Neuronal stem cell (in vitro differentiated cells): ENCODE data around the gene ABCB1.

Experiments
- DNase-seq: peaks from one replicate; pipeline ENCODE4 v3.0.0-alpha.2; 2013; ENCODE audit warnings: low spot score
- H2AFZ ChIP-seq: one replicate; pipeline ENCODE4 v1.6.1; 2013; ENCODE audit warnings: mild to moderate bottlenecking, low read length, inconsistent platforms
- H2AK5ac ChIP-seq: 2 replicates; pipeline ENCODE4 v1.6.1; 2013; ENCODE audit warnings: low read depth, mild to moderate bottlenecking, inconsistent platforms, low read length, moderate library complexity, mixed read lengths
- H2BK120ac ChIP-seq: 2 replicates; pipeline ENCODE4 v1.6.1; 2013; ENCODE audit warnings: low read depth, mild to moderate bottlenecking, inconsistent platforms, low read length, moderate library complexity, mixed read lengths
- H2BK12ac ChIP-seq: one replicate; pipeline ENCODE4 v1.6.1; 2013; ENCODE audit warnings: low read length, inconsistent platforms
- H2BK15ac ChIP-seq: 2 replicates; pipeline ENCODE4 v1.6.1; 2013; ENCODE audit warnings: mild to moderate bottlenecking, low read length, inconsistent platforms, mixed read lengths
- H2BK5ac ChIP-seq: one replicate; pipeline ENCODE4 v1.6.1; 2013; ENCODE audit warnings: inconsistent platforms, mild to moderate bottlenecking, low read length, moderate library complexity
- H3K14ac ChIP-seq: one replicate; pipeline ENCODE4 v1.6.1; 2013; ENCODE audit warnings: low read length, inconsistent platforms
- H3K18ac ChIP-seq: 2 replicates; pipeline ENCODE4 v1.6.1; 2013; ENCODE audit warnings: low read length, inconsistent platforms
- H3K23ac ChIP-seq: 2 replicates; pipeline ENCODE4 v1.6.1; 2013; ENCODE audit warnings: low read depth, mild to moderate bottlenecking, mixed read lengths, low read length, inconsistent platforms; ENCODE audit not compliant: poor library complexity
- H3K27ac ChIP-seq: replicated peaks from 3 replicates; pipeline ENCODE4 v1.5.1; 2013; ENCODE audit warnings: low read length, inconsistent platforms
- H3K27me3 ChIP-seq, 3 experiments: 2 replicates each; pipeline ENCODE4 v1.6.1; 2013; ENCODE audit warnings: low read length in 3 of 3, mild to moderate bottlenecking in 2 of 3, inconsistent platforms in 1 of 3, low read depth in 1 of 3, mixed read lengths in 1 of 3, moderate library complexity in 1 of 3; ENCODE audit not compliant: control insufficient read depth in 3 of 3, insufficient read depth in 3 of 3
- H3K36me3 ChIP-seq, 2 donors: replicated peaks in 1 of 2; 2 replicates each; pipeline ENCODE4 v1.6.1; 2013; ENCODE audit warnings: low read length in 2 of 2; ENCODE audit not compliant: control insufficient read depth in 2 of 2, insufficient read depth in 2 of 2
- H3K4ac ChIP-seq: 2 replicates; pipeline ENCODE4 v1.6.1; 2013; ENCODE audit warnings: inconsistent platforms, mild to moderate bottlenecking, low read length, moderate library complexity
- H3K4me1 ChIP-seq, 2 donors: 1 replicate in 1 of 2; 2 replicates in 1 of 2; pipeline ENCODE4 v1.6.1; 2013; ENCODE audit warnings: low read length in 2 of 2, low read depth in 1 of 2; ENCODE audit not compliant: control insufficient read depth in 2 of 2, insufficient read depth in 1 of 2
- H3K4me2 ChIP-seq: one replicate; pipeline ENCODE4 v1.6.1; 2013; ENCODE audit warnings: mild to moderate bottlenecking, low read length, inconsistent platforms; ENCODE audit not compliant: insufficient read depth, poor library complexity, severe bottlenecking
- H3K4me3 ChIP-seq, 2 donors: 2 replicates each; pipeline ENCODE4 v1.5.1; 2013; ENCODE audit warnings: low read length in 2 of 2, mild to moderate bottlenecking in 2 of 2, inconsistent platforms in 1 of 2, moderate library complexity in 1 of 2
- H3K79me1 ChIP-seq: one replicate; pipeline ENCODE4 v1.6.1; 2013; ENCODE audit warnings: low read depth, mild to moderate bottlenecking, inconsistent platforms, low read length, moderate library complexity
- H3K9ac ChIP-seq: one replicate; pipeline ENCODE4 v1.6.1; 2013; ENCODE audit warnings: mild to moderate bottlenecking, low read depth, low read length, inconsistent platforms; ENCODE audit not compliant: poor library complexity
- H3K9me3 ChIP-seq, 2 donors: replicated peaks in 1 of 2; 2 replicates each; pipeline versions ENCODE3 to v1.6.1; 2013; ENCODE audit warnings: low read length in 2 of 2, mild to moderate bottlenecking in 2 of 2, inconsistent platforms in 1 of 2, low read depth in 1 of 2, mixed read lengths in 1 of 2, moderate library complexity in 1 of 2; ENCODE audit not compliant: control insufficient read depth in 2 of 2, insufficient read depth in 1 of 2
- H4K8ac ChIP-seq: one replicate; pipeline ENCODE4 v1.6.1; 2013; ENCODE audit warnings: low read depth, mild to moderate bottlenecking, inconsistent platforms, low read length, moderate library complexity
- H4K91ac ChIP-seq: one replicate; pipeline ENCODE4 v1.6.1; 2013; ENCODE audit warnings: low read length, low read depth, mild to moderate bottlenecking, inconsistent platforms; ENCODE audit not compliant: poor library complexity
- WGBS, 2 donors: extraction: QIAGEN DNeasy Blood & Tissue Kit; methylation state at CpG; one replicate each; pipeline ENCODE4 v1.1.7; 2013; ENCODE audit warnings: missing lambda C conversion rate in 2 of 2, mixed read lengths in 1 of 2; ENCODE audit not compliant: insufficient read length in 2 of 2, insufficient replicate concordance in 1 of 2; ENCODE audit errors: extremely low coverage in 2 of 2; 5-methylcytosine and 5-hydroxymethylcytosine counted together

The ABCB1 gene

DNA sequence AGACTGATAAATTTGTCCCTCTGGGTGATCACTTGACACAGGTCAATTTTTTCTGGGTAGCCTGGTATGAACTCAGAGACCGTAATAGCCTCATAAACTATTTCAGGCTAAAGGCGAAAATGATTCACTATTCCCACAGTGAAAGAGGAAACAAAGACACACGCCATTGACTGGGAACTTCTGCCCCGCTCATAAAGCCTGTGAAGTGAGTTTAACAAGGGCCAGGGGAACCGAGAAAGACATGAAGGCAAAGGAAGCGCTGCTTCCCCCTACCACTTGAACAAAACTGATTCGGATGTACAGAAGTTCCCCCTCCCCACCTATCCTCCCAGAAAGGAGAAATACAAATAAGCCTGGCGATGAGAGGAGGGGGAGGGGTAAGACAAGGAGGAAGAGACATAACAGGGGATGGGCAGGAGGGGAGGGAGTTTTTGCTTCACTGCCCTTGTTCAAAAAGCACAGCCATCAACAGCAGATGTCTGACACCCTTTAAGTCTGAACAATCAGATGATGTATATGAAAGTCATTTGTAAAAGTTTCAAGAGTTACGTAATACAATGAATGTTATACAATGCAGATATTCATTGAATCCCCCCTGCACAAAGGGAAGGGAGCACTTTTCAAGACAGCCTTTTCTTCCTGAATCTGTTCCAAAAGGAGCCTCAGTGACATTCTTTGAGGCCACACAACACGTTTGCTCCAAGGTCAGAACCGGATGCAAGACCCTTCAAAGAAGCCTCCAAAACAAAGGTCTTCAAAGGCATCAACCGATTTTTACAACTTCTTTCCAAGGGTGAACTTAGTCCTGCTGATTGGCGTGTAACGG is 125.9 kb downstream of the ABCB1 start:
- no peaks in the 10 kb centered on the region for H3K79me1 ChIP-seq
- no peak overlapping the region for H2BK5ac ChIP-seq
- H3K4ac ChIP-seq: no peak overlapping the region
- peak overlapping the region; percentile 84 for H3K4me2 ChIP-seq
- peak overlapping the region; percentile 97 for H3K18ac ChIP-seq
- peak overlapping the region; percentile 80 for H2AFZ ChIP-seq
- peaks cover 0 to 18% (median 0%) of the 10 kb centered on the region in 3 experiments for H3K27me3 ChIP-seq
- H2BK15ac ChIP-seq: peak overlapping the region; percentile 56
- no peak overlapping the region for H4K91ac ChIP-seq
- no peak overlapping the region for H2BK12ac ChIP-seq
- peak overlapping the region; percentile 50 for H3K23ac ChIP-seq
- H3K14ac ChIP-seq: peak overlapping the region; percentile 85
- no peak for DNase-seq
- H4K8ac ChIP-seq: no peak overlapping the region
- H2AK5ac ChIP-seq: peak overlapping the region; percentile 70
- WGBS, 2 donors: no CpG with 5 or more reads among the region's 14 CpGs
- no peak overlapping the region for H3K27ac ChIP-seq
- no peak overlapping the region for H2BK120ac ChIP-seq
- H3K4me3 ChIP-seq: peak overlapping the region; percentile 25 to 72
- no peaks in the 10 kb centered on the region for H3K36me3 ChIP-seq
- peaks cover 0 to 6% of the 10 kb centered on the region in 2 donors for H3K9me3 ChIP-seq
- peak overlapping the region; percentile 87 for H3K9ac ChIP-seq
- peaks cover 4 to 25% of the 10 kb centered on the region in 2 donors for H3K4me1 ChIP-seq

DNA sequence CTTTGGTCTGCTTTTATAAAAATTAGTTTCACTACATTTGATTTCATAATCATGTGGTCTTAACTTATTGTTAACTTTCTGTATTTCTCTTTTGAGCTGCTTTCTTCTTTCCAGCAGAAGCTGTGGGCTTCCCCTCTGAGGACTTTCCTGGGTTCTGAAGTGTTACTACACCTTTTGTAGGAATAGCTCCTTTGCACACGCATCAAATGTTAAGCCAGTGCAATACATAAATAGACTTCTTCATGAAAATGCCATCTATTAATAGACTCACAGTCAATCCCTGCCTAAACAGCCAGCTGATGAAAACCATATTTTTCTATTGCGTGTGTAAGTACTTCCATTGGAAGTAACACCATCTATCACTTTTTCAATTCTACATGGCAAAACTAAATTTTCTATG is 126.7 kb downstream of the ABCB1 start:
- Histone ChIP-seq H3K14ac (no peak overlapping the region), H4K8ac (no peak overlapping the region), H4K91ac (no peak overlapping the region), H3K9ac (no peak overlapping the region), H3K36me3 (no peaks in the 10 kb centered on the region), H2AFZ (peak overlapping the region; percentile 80), H2BK120ac (no peak overlapping the region), H2BK12ac (no peak overlapping the region), H3K79me1 (no peaks in the 10 kb centered on the region), H3K23ac (no peak overlapping the region), H2AK5ac (no peak overlapping the region), H3K4me1 (peaks cover 4 to 18% of the 10 kb centered on the region in 2 donors), H2BK5ac (no peak overlapping the region), H3K27me3 (peaks cover 0 to 18% (median 0%) of the 10 kb centered on the region in 3 experiments), H2BK15ac (no peak overlapping the region), H3K9me3 (peaks cover 0 to 6% of the 10 kb centered on the region in 2 donors), H3K4me3 (no peak overlapping the region), H3K27ac (no peak overlapping the region), H3K4ac (no peak overlapping the region), H3K4me2 (no peak overlapping the region), H3K18ac (no peak overlapping the region)
- no CpG with 5 or more reads among the region's 2 CpGs for WGBS, 2 donors
- no peak for DNase-seq

DNA sequence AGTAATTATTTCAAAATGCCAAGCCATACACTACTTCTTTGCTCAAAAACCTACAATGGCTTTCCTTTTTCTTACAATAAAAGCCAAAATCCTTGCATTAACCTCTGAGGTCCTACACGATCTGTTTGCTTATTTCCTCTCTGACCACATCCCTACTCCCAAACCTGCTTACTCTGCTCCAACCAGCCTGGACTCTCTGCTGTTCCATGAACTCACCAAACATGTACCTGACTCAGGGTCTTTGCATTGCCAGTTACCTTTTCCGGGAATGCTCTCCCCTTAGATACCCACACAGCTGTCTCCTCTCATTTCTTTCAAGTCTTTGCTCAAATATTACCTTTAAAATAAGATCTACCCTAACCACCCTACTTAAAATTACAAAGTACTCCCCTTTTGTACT is 127.5 kb downstream of the ABCB1 start:
- no peak overlapping the region for H2BK5ac ChIP-seq
- H2BK120ac ChIP-seq: no peak overlapping the region
- H3K27me3 ChIP-seq: peaks cover 0 to 18% (median 0%) of the 10 kb centered on the region in 3 experiments
- H4K8ac ChIP-seq: no peak overlapping the region
- no CpG with 5 or more reads among the region's 2 CpGs for WGBS, 2 donors
- no peak overlapping the region for H3K27ac ChIP-seq
- H3K9ac ChIP-seq: no peak overlapping the region
- H3K4me1 ChIP-seq: peaks cover 4 to 14% of the 10 kb centered on the region in 2 donors
- no peak overlapping the region for H2BK12ac ChIP-seq
- no peaks in the 10 kb centered on the region for H3K36me3 ChIP-seq
- H3K14ac ChIP-seq: no peak overlapping the region
- no peak overlapping the region for H2AK5ac ChIP-seq
- H3K4ac ChIP-seq: no peak overlapping the region
- H2AFZ ChIP-seq: no peak overlapping the region
- H3K9me3 ChIP-seq: peaks cover 0 to 6% of the 10 kb centered on the region in 2 donors
- no peak overlapping the region for H3K4me2 ChIP-seq
- H3K79me1 ChIP-seq: no peaks in the 10 kb centered on the region
- no peak overlapping the region for H3K23ac ChIP-seq
- no peak overlapping the region for H4K91ac ChIP-seq
- no peak overlapping the region for H2BK15ac ChIP-seq
- no peak for DNase-seq
- no peak overlapping the region for H3K18ac ChIP-seq
- no peak overlapping the region for H3K4me3 ChIP-seq

DNA sequence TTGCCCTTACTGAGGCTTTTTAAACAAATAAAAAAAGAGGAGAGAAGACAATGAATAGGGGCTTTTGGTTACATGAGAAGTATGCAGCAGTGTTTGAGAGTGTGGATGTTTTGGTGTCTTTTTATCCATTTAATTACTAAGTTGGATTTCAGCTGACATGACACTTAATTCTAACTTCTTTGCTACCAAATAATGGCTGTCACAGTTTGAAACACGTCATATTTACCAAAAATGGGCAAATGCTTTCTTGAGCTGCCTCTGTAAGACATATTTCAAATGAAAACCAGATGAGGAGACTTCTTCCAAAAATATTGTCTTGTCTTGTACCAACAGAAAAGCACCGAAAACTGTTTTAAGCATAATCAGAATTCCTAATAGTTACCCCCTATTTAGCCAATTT is 129.2 kb downstream of the ABCB1 start:
- H2AK5ac ChIP-seq: no peak overlapping the region

More for the DNA sequence above, 129.2 kb downstream of the ABCB1 start:
- no peaks in the 10 kb centered on the region for H3K36me3 ChIP-seq
- H3K27ac ChIP-seq: no peak overlapping the region
- H4K8ac ChIP-seq: no peak overlapping the region
- no peak overlapping the region for H3K4me3 ChIP-seq
- no CpG with 5 or more reads among the region's 2 CpGs for WGBS, 2 donors
- no peak overlapping the region for H2BK12ac ChIP-seq
- H3K27me3 ChIP-seq: peaks cover 0 to 17% (median 0%) of the 10 kb centered on the region in 3 experiments
- H4K91ac ChIP-seq: no peak overlapping the region
- no peak overlapping the region for H3K4ac ChIP-seq
- no peak overlapping the region for H3K9ac ChIP-seq
- no peak overlapping the region for H2AFZ ChIP-seq
- peaks cover 4 to 14% of the 10 kb centered on the region in 2 donors for H3K4me1 ChIP-seq
- H3K14ac ChIP-seq: no peak overlapping the region
- H3K79me1 ChIP-seq: no peaks in the 10 kb centered on the region
- H2BK5ac ChIP-seq: no peak overlapping the region
- H2BK15ac ChIP-seq: no peak overlapping the region
- no peak overlapping the region for H3K23ac ChIP-seq
- no peak overlapping the region for H3K18ac ChIP-seq
- no peak overlapping the region for H2BK120ac ChIP-seq
- H3K4me2 ChIP-seq: no peak overlapping the region
- no peak for DNase-seq
- peaks cover 0 to 6% of the 10 kb centered on the region in 2 donors for H3K9me3 ChIP-seq
